Esophagus muscularis mucosa (tissue), 4 donors: ENCODE data around the gene TDRD1. TPM values are rescaled to one million over a fixed set of nuclear protein-coding genes. Genes with fewer than 3 reads are reported as not detected.

Experiments used
- DNase-seq: peaks from one replicate; pipeline ENCODE4 v3.0.0-alpha.2; 2017; ENCODE audit errors: extremely low spot score
- H3K27ac ChIP-seq, 4 donors: fragments of 200-600 bp; sonication (generic); replicated peaks in 1 of 4; 1 replicate in 3 of 4; 2 replicates in 1 of 4; pipeline ENCODE4 v1.5.1; 2016 to 2019; ENCODE audit warnings: mild to moderate bottlenecking in 1 of 4
- H3K27me3 ChIP-seq, 4 donors: fragments of 200-600 bp; sonication (generic); one replicate each; pipeline versions ENCODE4 v1.5.1 to v1.6.0; 2016 to 2019
- H3K36me3 ChIP-seq, 4 donors: fragments of 200-600 bp; sonication (generic); one replicate each; pipeline ENCODE4 v1.5.1; 2016 to 2019
- H3K4me1 ChIP-seq, 4 donors: fragments of 200-600 bp; sonication (generic); one replicate each; pipeline ENCODE4 v1.5.1; 2016 to 2019
- H3K4me3 ChIP-seq, 4 donors: fragments of 200-600 bp; sonication (generic); 1 replicate in 2 of 4; 2 replicates in 2 of 4; pipeline ENCODE4 v1.5.1; 2016 to 2019; ENCODE audit warnings: mild to moderate bottlenecking in 4 of 4, moderate library complexity in 1 of 4
- H3K9me3 ChIP-seq, 4 donors: fragments of 200-600 bp; sonication (generic); 1 replicate in 3 of 4; 2 replicates in 1 of 4; pipeline ENCODE4 v1.5.1; 2016 to 2019
- CTCF ChIP-seq, 3 experiments: fragments of 200-600 bp in 2 of 3; fragments of 450-650 bp in 1 of 3; sonication (generic) in 2 of 3; IDR thresholded peaks; one replicate each; pipeline ENCODE4 v1.5.1; 2017 to 2019; ENCODE audit warnings: antibody characterized with exemption in 3 of 3, mild to moderate bottlenecking in 2 of 3, moderate library complexity in 1 of 3
- EP300 ChIP-seq: sonication (generic); formaldehyde crosslinking; IDR thresholded peaks from one replicate; pipeline ENCODE4 v1.6.1; 2017; ENCODE audit warnings: antibody characterized with exemption
- POLR2A ChIP-seq: fragments of 450-650 bp; IDR thresholded peaks from one replicate; pipeline ENCODE4 v1.6.1; 2017; ENCODE audit warnings: antibody characterized with exemption, moderate library complexity, mild to moderate bottlenecking, low read depth
- POLR2AphosphoS5 ChIP-seq, 2 donors: sonication (generic); formaldehyde crosslinking; IDR thresholded peaks; one replicate each; pipeline ENCODE4 v1.6.1; 2017; ENCODE audit warnings: antibody characterized with exemption in 2 of 2
- WGBS: methylation state at CpG from one replicate; pipeline ENCODE4 v1.1.5; 2018; 5-methylcytosine and 5-hydroxymethylcytosine counted together
- intact Hi-C: fragments of 100-400 bp; cut with DNase I; formaldehyde crosslinking; loops from one replicate; pipeline ENCODE4 v1.15.1; 2023
- total RNA-seq, 4 donors: library from RNA; depleted of rRNA; stranded (reverse); fragments of >200 nt; gene quantifications; one replicate each; pipeline versions ENCODE4 v1.1.0 to v1.2.1, GENCODE V29; 2016

The TDRD1 gene
- total RNA-seq, 4 donors from 2014 or later, result 0.11 to 0.42 (median 0.13) TPM; not detected in 1

DNA sequence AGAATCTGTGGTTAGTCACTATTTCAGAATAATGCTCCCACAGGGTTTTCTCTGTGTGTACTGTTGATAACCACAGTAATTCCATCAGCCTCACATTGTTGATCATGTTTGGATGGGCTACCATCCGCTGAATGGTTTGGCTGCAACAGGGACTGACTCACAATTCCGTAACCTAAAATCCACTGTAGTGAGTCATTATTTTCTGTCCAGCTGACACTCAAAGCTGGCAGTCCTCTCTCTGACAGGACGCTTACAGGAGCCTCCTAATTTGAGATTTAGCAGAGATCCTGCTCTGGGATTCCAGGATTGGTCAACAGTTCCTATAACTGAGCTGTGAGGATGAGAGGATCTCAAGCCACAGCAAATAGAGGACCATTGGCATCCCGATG is 92.6 kb downstream of the TDRD1 start:
- intact Hi-C loops, result no loop called here
- Histone ChIP-seq H3K9me3 (no peaks in the 10 kb centered on the region), H3K27me3 (no peaks in the 10 kb centered on the region), H3K36me3 (no peaks in the 10 kb centered on the region), H3K4me3 (no peak overlapping the region), H3K27ac (peak overlapping the region in 2 of 4 donors; percentile 40 to 50), H3K4me1 (peaks cover 4 to 15% (median 9%) of the 10 kb centered on the region in 4 donors)
- TF ChIP-seq POLR2A, result no peak
- TF ChIP-seq EP300, result no peak
- peak; percentile 58 to 60 for TF ChIP-seq POLR2AphosphoS5 (IDR thresholded peaks at IDR 0.05)
- no peak for TF ChIP-seq CTCF (IDR thresholded peaks at IDR 0.05)
- WGBS, result 47% methylated on average over 3 of the region's 4 CpGs
- DNase-seq, result no peak

DNA sequence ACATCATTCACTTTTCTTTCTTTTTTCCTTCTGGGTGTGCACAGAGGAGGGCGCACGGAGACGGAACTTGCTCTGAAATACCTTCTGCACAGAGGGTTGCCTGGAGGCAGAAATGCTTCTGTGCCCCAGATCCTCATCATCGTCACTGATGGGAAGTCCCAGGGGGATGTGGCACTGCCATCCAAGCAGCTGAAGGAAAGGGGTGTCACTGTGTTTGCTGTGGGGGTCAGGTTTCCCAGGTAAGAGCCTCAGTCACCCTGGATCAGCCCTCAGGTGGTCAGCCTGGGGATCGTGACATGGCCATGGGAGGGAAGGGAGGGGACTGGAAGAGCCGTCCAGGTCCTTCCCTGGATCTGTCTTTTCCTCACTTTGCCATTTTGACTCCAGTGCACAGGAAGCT is 93.5 kb downstream of the TDRD1 start:
- Histone ChIP-seq H3K36me3 (no peaks in the 10 kb centered on the region), H3K27me3 (no peaks in the 10 kb centered on the region), H3K4me3 (no peak overlapping the region), H3K4me1 (peaks cover 3 to 12% (median 7%) of the 10 kb centered on the region in 4 donors), H3K27ac (no peak overlapping the region), H3K9me3 (no peaks in the 10 kb centered on the region)
- no peak for DNase-seq
- intact Hi-C loops, result no loop called here
- WGBS, result 93% methylated on average over 6 of the region's 6 CpGs
- TF ChIP-seq CTCF (IDR thresholded peaks at IDR 0.05) (no peak), POLR2A (no peak), EP300 (no peak), POLR2AphosphoS5 (IDR thresholded peaks at IDR 0.05) (no peak)

- Histone ChIP-seq H3K4me3 (no peak overlapping the region), H3K4me1 (peaks cover 3 to 12% (median 7%) of the 10 kb centered on the region in 4 donors), H3K36me3 (no peaks in the 10 kb centered on the region), H3K27ac (no peak overlapping the region), H3K27me3 (no peaks in the 10 kb centered on the region), H3K9me3 (no peaks in the 10 kb centered on the region)
- no peak for DNase-seq
- intact Hi-C loops, result no loop called here
- TF ChIP-seq POLR2A (no peak), EP300 (no peak), CTCF (IDR thresholded peaks at IDR 0.05) (no peak), POLR2AphosphoS5 (IDR thresholded peaks at IDR 0.05) (no peak)
- 95% methylated on average over 3 of the region's 3 CpGs for WGBS
These were observed 94.8 kb downstream of the TDRD1 start for GRCh38 chr10:114273910-114274309.

GRCh38 chr10:114274616-114275453 is 95.7 kb downstream of the TDRD1 start:
- 92% methylated on average over 16 of the region's 16 CpGs for WGBS
- TF ChIP-seq EP300, result no peak
- TF ChIP-seq POLR2AphosphoS5 (IDR thresholded peaks at IDR 0.05), result no peak
- TF ChIP-seq POLR2A, result no peak
- TF ChIP-seq CTCF (IDR thresholded peaks at IDR 0.05), result no peak
- intact Hi-C loops, result no loop called here

More at GRCh38 chr10:114274616-114275453, 95.7 kb downstream of the TDRD1 start:
- no peaks in the 10 kb centered on the region for H3K36me3 ChIP-seq
- no peaks in the 10 kb centered on the region for H3K27me3 ChIP-seq
- H3K27ac ChIP-seq, result no peak overlapping the region
- H3K4me1 ChIP-seq, result peaks cover 3 to 12% (median 7%) of the 10 kb centered on the region in 4 donors
- DNase-seq, result no peak
- no peak overlapping the region for H3K4me3 ChIP-seq
- no peaks in the 10 kb centered on the region for H3K9me3 ChIP-seq
